Activated naive CD8-positive, alpha-beta T cell treated with anti-CD3 and anti-CD28 coated beads, Interleukin-2, amount 10 ng/mL, durations not matched to agents 7 days and 5 days (primary cell): ENCODE results near the gene CDH13. TPM values are rescaled to one million over a fixed set of nuclear protein-coding genes. Genes with fewer than 3 reads are reported as not detected.

Experiments
- ATAC-seq: fragments of 150-1000 bp; cut with Tn5 transposase; one replicate; pipeline ENCODE4 v1.10.0; 2021; ENCODE audit warnings: low read depth, moderate library complexity
- POLR2A ChIA-PET: fragments of 350-600 bp; sonication (Branson Sonifier 250); formaldehyde crosslinking; loops from one replicate; lab custom pipeline; 2021; ENCODE audit warnings: antibody characterized with exemption; lab: Charles Lee
- DNase-seq: peaks from one replicate; pipeline ENCODE4 v3.0.0; 2021
- H3K27ac Mint-ChIP-seq: one replicate; pipeline ENCODE4 v1.8.0; 2022; ENCODE audit warnings: mild to moderate bottlenecking, mixed read lengths
- H3K27me3 Mint-ChIP-seq: one replicate; pipeline ENCODE4 v1.8.0; 2022; ENCODE audit warnings: mild to moderate bottlenecking, moderate library complexity, mixed read lengths
- H3K36me3 Mint-ChIP-seq: one replicate; pipeline ENCODE4 v1.8.0; 2021; ENCODE audit warnings: mild to moderate bottlenecking, mixed read lengths
- H3K4me1 Mint-ChIP-seq: one replicate; pipeline ENCODE4 v1.8.0; 2021; ENCODE audit warnings: mixed read lengths
- H3K4me3 Mint-ChIP-seq: one replicate; pipeline ENCODE4 v1.8.0; 2022; ENCODE audit warnings: mild to moderate bottlenecking, moderate library complexity, mixed read lengths
- H3K9me3 Mint-ChIP-seq: one replicate; pipeline ENCODE4 v1.8.0; 2021; ENCODE audit warnings: mixed read lengths
- total RNA-seq, 2 experiments: library from RNA; stranded (reverse); gene quantifications; one replicate each; pipeline ENCODE4 v1.2.3, GENCODE V29; 2021

The CDH13 gene
- total RNA-seq, 2 experiments from 2014 or later, result not detected

- H3K9me3 Mint-ChIP-seq, result peaks cover 14% of the 10 kb centered on the region
- no peak for DNase-seq
- POLR2A ChIA-PET, result no interaction called here
Observed at GRCh38 chr16:83738923-83739503, 1112.2 kb downstream of the CDH13 start.

GRCh38 chr16:83742124-83742899 is 1115.5 kb downstream of the CDH13 start:
- ATAC-seq (no peak), DNase-seq (no peak)

More at GRCh38 chr16:83738923-83739503, 1112.2 kb downstream of the CDH13 start:
- Mint-ChIP-seq H3K36me3 (peaks cover 2% of the 10 kb centered on the region), H3K27ac (no peak overlapping the region), H3K4me1 (no peaks in the 10 kb centered on the region), H3K4me3 (no peak overlapping the region), H3K27me3 (peaks cover 2% of the 10 kb centered on the region)
- no peak for ATAC-seq

GRCh38 chr16:83743241-83743640 is 1116.5 kb downstream of the CDH13 start:
- no peak for ATAC-seq
- H3K27ac Mint-ChIP-seq, result no peak overlapping the region
- H3K4me1 Mint-ChIP-seq, result no peaks in the 10 kb centered on the region
- H3K4me3 Mint-ChIP-seq, result no peak overlapping the region
- no peak for DNase-seq
- H3K36me3 Mint-ChIP-seq, result no peaks in the 10 kb centered on the region
- H3K9me3 Mint-ChIP-seq, result no peaks in the 10 kb centered on the region
- POLR2A ChIA-PET, result no interaction called here
- no peaks in the 10 kb centered on the region for H3K27me3 Mint-ChIP-seq

More at GRCh38 chr16:83742124-83742899, 1115.5 kb downstream of the CDH13 start:
- Mint-ChIP-seq H3K27ac (no peak overlapping the region), H3K4me3 (no peak overlapping the region), H3K4me1 (no peaks in the 10 kb centered on the region), H3K9me3 (no peaks in the 10 kb centered on the region), H3K27me3 (no peaks in the 10 kb centered on the region), H3K36me3 (no peaks in the 10 kb centered on the region)
- POLR2A ChIA-PET, result interaction anchor here (0.6 kb wide), 1 partner anchor 42 kb away, joined by 5 read pairs; no protein-coding TSS in a partner anchor

GRCh38 chr16:83743720-83744119 is 1117.0 kb downstream of the CDH13 start:
- POLR2A ChIA-PET, result no interaction called here
- no peaks in the 10 kb centered on the region for H3K4me1 Mint-ChIP-seq
- no peaks in the 10 kb centered on the region for H3K27me3 Mint-ChIP-seq
- H3K9me3 Mint-ChIP-seq, result peaks cover 2% of the 10 kb centered on the region
- ATAC-seq (no peak), DNase-seq (no peak)
- no peak overlapping the region for H3K27ac Mint-ChIP-seq
- H3K4me3 Mint-ChIP-seq, result no peak overlapping the region
- no peaks in the 10 kb centered on the region for H3K36me3 Mint-ChIP-seq

GRCh38 chr16:83744441-83744981 is 1117.7 kb downstream of the CDH13 start:
- H3K9me3 Mint-ChIP-seq, result peaks cover 3% of the 10 kb centered on the region
- no peak for ATAC-seq
- H3K27me3 Mint-ChIP-seq, result peaks cover 5% of the 10 kb centered on the region
- no peak overlapping the region for H3K4me3 Mint-ChIP-seq
- no peaks in the 10 kb centered on the region for H3K4me1 Mint-ChIP-seq
- H3K27ac Mint-ChIP-seq, result no peak overlapping the region
- no peak for DNase-seq
- H3K36me3 Mint-ChIP-seq, result no peaks in the 10 kb centered on the region
- POLR2A ChIA-PET, result no interaction called here

GRCh38 chr16:83746611-83747010 is 1119.8 kb downstream of the CDH13 start:
- ATAC-seq (no peak), DNase-seq (no peak)
- Mint-ChIP-seq H3K27ac (no peak overlapping the region), H3K9me3 (peaks cover 3% of the 10 kb centered on the region), H3K27me3 (peaks cover 5% of the 10 kb centered on the region), H3K4me1 (no peaks in the 10 kb centered on the region), H3K36me3 (no peaks in the 10 kb centered on the region), H3K4me3 (no peak overlapping the region)
- POLR2A ChIA-PET, result no interaction called here

GRCh38 chr16:83747936-83748335 is 1121.2 kb downstream of the CDH13 start:
- Mint-ChIP-seq H3K9me3 (peaks cover 3% of the 10 kb centered on the region), H3K4me3 (no peak overlapping the region), H3K4me1 (no peaks in the 10 kb centered on the region), H3K27ac (no peak overlapping the region), H3K27me3 (peaks cover 8% of the 10 kb centered on the region), H3K36me3 (no peaks in the 10 kb centered on the region)
- DNase-seq, result no peak
- POLR2A ChIA-PET, result no interaction called here
- no peak for ATAC-seq

- H3K27ac Mint-ChIP-seq, result no peak overlapping the region
- peaks cover 1% of the 10 kb centered on the region for H3K9me3 Mint-ChIP-seq
- POLR2A ChIA-PET, result no interaction called here
- H3K4me3 Mint-ChIP-seq, result no peak overlapping the region
- DNase-seq, result no peak
- H3K4me1 Mint-ChIP-seq, result no peaks in the 10 kb centered on the region
- no peaks in the 10 kb centered on the region for H3K36me3 Mint-ChIP-seq
- ATAC-seq, result no peak
- H3K27me3 Mint-ChIP-seq, result peaks cover 24% of the 10 kb centered on the region
Observed at GRCh38 chr16:83755391-83755790, 1128.6 kb downstream of the CDH13 start.

GRCh38 chr16:83762141-83762991 is 1135.6 kb downstream of the CDH13 start:
- Mint-ChIP-seq H3K4me1 (no peaks in the 10 kb centered on the region), H3K4me3 (no peak overlapping the region), H3K27me3 (peaks cover 21% of the 10 kb centered on the region), H3K36me3 (no peaks in the 10 kb centered on the region), H3K9me3 (no peaks in the 10 kb centered on the region), H3K27ac (no peak overlapping the region)
- DNase-seq (no peak), ATAC-seq (no peak)
- POLR2A ChIA-PET, result no interaction called here

- no peak for ATAC-seq
- DNase-seq, result no peak
- Mint-ChIP-seq H3K9me3 (no peaks in the 10 kb centered on the region), H3K4me1 (no peaks in the 10 kb centered on the region), H3K27ac (no peak overlapping the region), H3K27me3 (peaks cover 21% of the 10 kb centered on the region), H3K36me3 (no peaks in the 10 kb centered on the region), H3K4me3 (no peak overlapping the region)
- POLR2A ChIA-PET, result no interaction called here
Observed at GRCh38 chr16:83762992-83763358, 1136.2 kb downstream of the CDH13 start.

GRCh38 chr16:83768986-83769385 is 1142.2 kb downstream of the CDH13 start:
- POLR2A ChIA-PET, result no interaction called here
- H3K4me3 Mint-ChIP-seq, result no peak overlapping the region
- H3K27ac Mint-ChIP-seq, result no peak overlapping the region
- no peaks in the 10 kb centered on the region for H3K36me3 Mint-ChIP-seq
- H3K9me3 Mint-ChIP-seq, result peaks cover 3% of the 10 kb centered on the region
- peaks cover 12% of the 10 kb centered on the region for H3K27me3 Mint-ChIP-seq
- DNase-seq, result no peak
- no peak for ATAC-seq
- H3K4me1 Mint-ChIP-seq, result peaks cover 10% of the 10 kb centered on the region

GRCh38 chr16:83769397-83770008 is 1142.7 kb downstream of the CDH13 start:
- no peak overlapping the region for H3K27ac Mint-ChIP-seq
- DNase-seq (no peak), ATAC-seq (no peak)
- H3K4me3 Mint-ChIP-seq, result no peak overlapping the region
- peaks cover 3% of the 10 kb centered on the region for H3K9me3 Mint-ChIP-seq
- peaks cover 10% of the 10 kb centered on the region for H3K4me1 Mint-ChIP-seq
- peaks cover 12% of the 10 kb centered on the region for H3K27me3 Mint-ChIP-seq
- no peaks in the 10 kb centered on the region for H3K36me3 Mint-ChIP-seq
- POLR2A ChIA-PET, result no interaction called here
